Skeletal muscle satellite cell (primary cell): ENCODE data around the gene AMBRA1.

ENCODE experiments used
- H3K27me3 ChIP-seq: 2 replicates; pipeline ENCODE4 v1.7.0; 2013; ENCODE audit warnings: low read length; ENCODE audit not compliant: control insufficient read depth, insufficient read depth
- H3K36me3 ChIP-seq: 2 replicates; pipeline ENCODE4 v1.7.0; 2013; ENCODE audit warnings: mild to moderate bottlenecking, control low read depth, low read length; ENCODE audit not compliant: insufficient read depth
- H3K4me1 ChIP-seq: 2 replicates; pipeline ENCODE4 v1.7.0; 2013; ENCODE audit warnings: low read length; ENCODE audit not compliant: control insufficient read depth, insufficient read depth
- H3K4me2 ChIP-seq: 2 replicates; pipeline ENCODE4 v1.7.0; 2013; ENCODE audit warnings: mild to moderate bottlenecking, low read length
- H3K4me3 ChIP-seq: 2 replicates; pipeline ENCODE4 v1.7.0; 2013; ENCODE audit warnings: low read length
- H3K9ac ChIP-seq: 2 replicates; pipeline ENCODE4 v1.7.0; 2013; ENCODE audit warnings: mild to moderate bottlenecking, low read depth, low read length, moderate library complexity
- H3K9me3 ChIP-seq: replicated peaks from 2 replicates; pipeline ENCODE4 v1.7.0; 2013; ENCODE audit warnings: mild to moderate bottlenecking, control low read depth, low read length

The AMBRA1 gene

DNA sequence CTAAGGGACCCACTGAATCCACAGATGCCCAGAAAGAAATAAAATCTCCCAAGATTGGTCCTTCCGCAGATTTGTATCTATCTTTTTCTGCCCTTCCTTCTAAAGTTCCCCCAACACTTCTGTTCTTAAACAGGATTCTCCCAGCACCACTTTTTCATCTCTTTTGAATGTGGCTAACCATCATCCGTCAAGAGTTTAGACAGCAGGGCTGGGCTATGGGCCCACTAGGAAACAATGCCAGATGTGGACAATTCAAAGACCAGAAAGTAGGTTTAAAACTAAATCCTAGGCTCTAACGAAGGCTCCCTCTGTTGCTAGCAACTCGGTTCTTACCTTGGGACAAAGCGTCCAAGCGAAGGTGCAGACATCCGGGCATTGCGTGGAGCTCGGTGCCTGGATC is 100.0 kb downstream of the AMBRA1 start:
- Histone ChIP-seq H3K4me2 (no peak overlapping the region), H3K36me3 (no peaks in the 10 kb centered on the region), H3K9me3 (no peaks in the 10 kb centered on the region), H3K27me3 (no peaks in the 10 kb centered on the region), H3K4me1 (peaks cover 21% of the 10 kb centered on the region), H3K4me3 (no peak overlapping the region), H3K9ac (no peak overlapping the region)

- Histone ChIP-seq H3K9me3 (no peaks in the 10 kb centered on the region), H3K4me1 (peaks cover 21% of the 10 kb centered on the region), H3K4me3 (no peak overlapping the region), H3K27me3 (no peaks in the 10 kb centered on the region), H3K4me2 (no peak overlapping the region), H3K9ac (no peak overlapping the region), H3K36me3 (no peaks in the 10 kb centered on the region)
Observed at GRCh38 chr11:46492532-46492931, 101.3 kb downstream of the AMBRA1 start.

GRCh38 chr11:46491661-46492330 is 102.0 kb downstream of the AMBRA1 start:
- Histone ChIP-seq H3K4me3 (no peak overlapping the region), H3K27me3 (no peaks in the 10 kb centered on the region), H3K9me3 (no peaks in the 10 kb centered on the region), H3K4me1 (peaks cover 21% of the 10 kb centered on the region), H3K36me3 (no peaks in the 10 kb centered on the region), H3K9ac (no peak overlapping the region), H3K4me2 (no peak overlapping the region)

- no peak overlapping the region for H3K4me2 ChIP-seq
- H3K9me3 ChIP-seq, result no peaks in the 10 kb centered on the region
- no peak overlapping the region for H3K9ac ChIP-seq
- H3K4me3 ChIP-seq, result no peak overlapping the region
- H3K27me3 ChIP-seq, result no peaks in the 10 kb centered on the region
- H3K4me1 ChIP-seq, result peaks cover 21% of the 10 kb centered on the region
- no peaks in the 10 kb centered on the region for H3K36me3 ChIP-seq
Observed at GRCh38 chr11:46490666-46491065, 103.2 kb downstream of the AMBRA1 start.

DNA sequence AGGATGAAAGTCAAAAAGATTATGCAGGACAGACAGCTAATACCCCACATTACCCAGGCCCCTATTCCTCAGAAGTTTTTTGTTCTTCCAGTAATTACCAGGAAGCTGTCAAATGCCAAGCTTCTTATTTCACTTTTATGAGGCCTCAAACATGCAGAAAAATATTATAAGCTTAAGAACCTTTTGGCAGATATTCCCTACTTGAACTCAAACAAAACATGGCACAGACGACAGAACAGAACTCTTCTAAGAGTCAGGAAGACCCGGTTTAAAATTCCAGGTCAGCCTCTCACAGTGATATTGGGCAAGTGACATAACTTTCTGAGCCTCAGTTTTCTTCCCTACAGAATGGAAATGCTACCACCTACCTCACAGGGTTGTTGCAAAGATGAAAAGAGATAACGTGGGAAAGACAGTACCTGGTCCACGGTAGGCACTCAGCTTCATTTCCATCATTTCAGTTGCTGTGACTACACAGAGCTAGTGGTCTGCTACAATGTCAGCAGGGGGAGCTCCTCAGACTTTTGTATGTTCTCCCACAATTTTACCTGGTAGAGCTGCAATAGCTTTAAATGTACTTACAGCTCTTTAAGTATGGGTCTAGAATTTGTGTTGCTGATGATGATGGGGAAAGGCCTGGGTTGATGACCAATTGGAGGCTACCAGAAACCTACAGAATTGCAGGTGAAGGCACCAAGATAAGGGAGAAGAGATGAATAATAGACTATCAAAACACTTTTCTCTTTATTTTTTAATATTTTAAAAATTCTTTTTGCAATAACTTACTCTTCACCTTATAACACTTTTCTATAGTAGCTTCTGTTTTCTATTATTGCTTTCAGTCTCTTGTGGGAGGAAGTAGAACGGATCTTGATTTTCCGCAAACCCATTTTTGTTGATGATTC is 103.9 kb downstream of the AMBRA1 start:
- no peaks in the 10 kb centered on the region for H3K36me3 ChIP-seq
- H3K9ac ChIP-seq, result no peak overlapping the region
- no peaks in the 10 kb centered on the region for H3K27me3 ChIP-seq
- H3K4me3 ChIP-seq, result no peak overlapping the region
- H3K4me1 ChIP-seq, result peaks cover 21% of the 10 kb centered on the region
- no peaks in the 10 kb centered on the region for H3K9me3 ChIP-seq
- H3K4me2 ChIP-seq, result no peak overlapping the region

DNA sequence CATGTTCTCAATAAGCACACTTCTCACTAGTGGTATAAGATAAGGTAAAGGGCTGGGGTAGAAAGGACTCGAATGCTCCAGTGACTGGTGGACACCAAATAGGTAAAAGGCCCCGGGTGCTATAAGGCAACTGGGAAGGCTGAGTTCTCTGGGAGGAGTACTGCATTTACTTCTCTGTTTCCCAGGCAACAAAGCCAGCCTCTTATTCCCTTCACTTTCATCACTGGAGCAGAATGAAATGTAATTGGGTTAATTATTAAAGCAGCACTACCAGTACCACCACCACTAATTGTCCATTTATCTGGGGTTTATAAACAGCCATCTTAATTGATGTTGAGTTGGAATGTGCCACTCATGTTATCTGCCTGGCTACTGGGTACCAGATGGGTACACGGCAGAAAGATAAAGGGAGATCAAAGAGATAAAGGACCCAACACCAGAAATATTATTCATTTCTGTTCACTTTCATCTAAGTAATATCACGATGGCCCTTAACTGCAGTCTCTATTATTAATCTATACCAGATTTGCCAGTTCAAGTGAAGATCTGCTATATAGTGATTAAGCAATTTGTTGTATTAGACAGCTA is 107.9 kb downstream of the AMBRA1 start:
- H3K9ac ChIP-seq, result no peak overlapping the region
- H3K4me3 ChIP-seq, result no peak overlapping the region
- H3K27me3 ChIP-seq, result no peaks in the 10 kb centered on the region
- H3K4me1 ChIP-seq, result peaks cover 9% of the 10 kb centered on the region
- H3K4me2 ChIP-seq, result no peak overlapping the region
- H3K36me3 ChIP-seq, result no peaks in the 10 kb centered on the region
- H3K9me3 ChIP-seq, result no peaks in the 10 kb centered on the region

GRCh38 chr11:46484101-46484500 is 109.7 kb downstream of the AMBRA1 start:
- Histone ChIP-seq H3K9me3 (no peaks in the 10 kb centered on the region), H3K4me2 (no peak overlapping the region), H3K9ac (no peak overlapping the region), H3K4me1 (peaks cover 7% of the 10 kb centered on the region), H3K4me3 (no peak overlapping the region), H3K27me3 (no peaks in the 10 kb centered on the region), H3K36me3 (no peaks in the 10 kb centered on the region)

DNA sequence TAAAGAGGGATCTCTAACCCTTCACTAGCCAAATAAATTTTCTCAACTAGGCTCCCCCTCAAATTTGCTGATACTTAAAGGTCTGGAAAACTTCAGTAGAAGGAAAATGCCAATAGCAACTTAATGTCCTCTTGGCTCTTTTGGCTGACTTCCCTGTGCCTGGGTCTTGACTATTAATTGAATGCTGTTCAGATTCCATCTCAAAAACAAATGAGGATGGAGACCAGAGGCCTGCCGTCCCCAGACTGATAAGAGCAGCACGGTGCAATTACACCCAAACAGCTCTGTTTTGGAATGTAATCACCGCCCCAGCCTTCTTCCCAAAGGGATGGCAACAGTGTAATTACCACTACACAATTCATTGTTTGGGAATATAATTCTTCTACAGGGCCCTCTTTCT is 112.9 kb downstream of the AMBRA1 start:
- no peak overlapping the region for H3K4me2 ChIP-seq
- H3K36me3 ChIP-seq, result no peaks in the 10 kb centered on the region
- peaks cover 7% of the 10 kb centered on the region for H3K4me1 ChIP-seq
- no peak overlapping the region for H3K9ac ChIP-seq
- no peaks in the 10 kb centered on the region for H3K27me3 ChIP-seq
- no peaks in the 10 kb centered on the region for H3K9me3 ChIP-seq
- H3K4me3 ChIP-seq, result no peak overlapping the region

- Histone ChIP-seq H3K4me2 (no peak overlapping the region), H3K36me3 (no peaks in the 10 kb centered on the region), H3K27me3 (no peaks in the 10 kb centered on the region), H3K4me1 (peaks cover 7% of the 10 kb centered on the region), H3K9me3 (no peaks in the 10 kb centered on the region), H3K4me3 (no peak overlapping the region), H3K9ac (no peak overlapping the region)
Observed at GRCh38 chr11:46480166-46480726, 113.6 kb downstream of the AMBRA1 start.

DNA sequence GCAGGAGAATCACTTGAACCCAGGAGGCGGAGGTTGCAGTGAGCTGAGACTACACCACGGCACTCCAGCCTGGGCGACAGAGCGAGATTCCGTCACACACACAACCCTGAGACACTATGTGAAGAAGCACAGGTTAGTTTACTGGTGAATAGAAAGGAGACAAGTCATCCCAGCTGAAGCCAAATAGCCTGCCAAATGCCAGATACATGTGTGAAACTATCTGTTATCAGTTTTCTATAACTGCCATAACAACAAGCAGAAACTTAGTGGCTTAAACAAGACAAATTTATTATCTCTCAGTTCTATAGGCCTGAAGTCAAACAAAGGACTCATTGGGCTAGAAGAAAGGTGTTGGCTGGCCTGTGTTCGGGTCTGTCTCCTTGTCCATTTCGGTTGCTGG is 114.2 kb downstream of the AMBRA1 start:
- Histone ChIP-seq H3K9ac (no peak overlapping the region), H3K27me3 (no peaks in the 10 kb centered on the region), H3K36me3 (no peaks in the 10 kb centered on the region), H3K4me2 (no peak overlapping the region), H3K4me3 (no peak overlapping the region), H3K4me1 (peaks cover 7% of the 10 kb centered on the region), H3K9me3 (no peaks in the 10 kb centered on the region)

- H3K9ac ChIP-seq, result no peak overlapping the region
- no peak overlapping the region for H3K4me3 ChIP-seq
- peaks cover 7% of the 10 kb centered on the region for H3K4me1 ChIP-seq
- no peaks in the 10 kb centered on the region for H3K36me3 ChIP-seq
- no peak overlapping the region for H3K4me2 ChIP-seq
- H3K9me3 ChIP-seq, result no peaks in the 10 kb centered on the region
- no peaks in the 10 kb centered on the region for H3K27me3 ChIP-seq
Observed at GRCh38 chr11:46478196-46478595, 115.6 kb downstream of the AMBRA1 start.
